A673 (cell line): ENCODE results near the gene GJA5. TPM values are rescaled to one million over a fixed set of nuclear protein-coding genes. Genes with fewer than 3 reads are reported as not detected.

ENCODE experiments used
- BruUV-seq: library from RNA; stranded (reverse); fragments of 400-500 nt; replicated peaks from 2 replicates; lab custom pipeline; 2021; lab: Mats Ljungman, UMichigan
- CTCF ChIA-PET: fragments of 300-600 bp; sonication (Branson Sonifier 250); formaldehyde crosslinking; loops from one replicate; lab custom pipeline; 2022; ENCODE audit warnings: antibody characterized with exemption; lab: Charles Lee
- POLR2A ChIA-PET: fragments of 300-600 bp; sonication (Branson Sonifier 250); formaldehyde crosslinking; loops from one replicate; lab custom pipeline; 2022; ENCODE audit warnings: antibody characterized with exemption; ENCODE audit not compliant: low non-redundant PET; lab: Charles Lee
- DNase-seq: peaks from one replicate; pipeline ENCODE4 v3.0.0-alpha.2; 2015; ENCODE audit warnings: low spot score
- H3K27ac ChIP-seq: fragments of 200-600 bp; sonication (generic); 2 replicates; pipeline ENCODE4 v1.5.1; 2016; ENCODE audit warnings: mixed run types, low read depth, mild to moderate bottlenecking, mixed read lengths, antibody characterized with exemption, low read length; ENCODE audit not compliant: poor library complexity, severe bottlenecking
- H3K27me3 ChIP-seq: fragments of 200-600 bp; sonication (generic); replicated peaks from 2 replicates; pipeline ENCODE4 v1.6.1; 2017; ENCODE audit warnings: mixed run types, low read depth, mild to moderate bottlenecking, mixed read lengths, antibody characterized with exemption, low read length; ENCODE audit not compliant: insufficient read depth, poor library complexity
- H3K36me3 ChIP-seq: fragments of 200-600 bp; sonication (generic); 2 replicates; pipeline ENCODE4 v1.6.1; 2016; ENCODE audit warnings: mixed run types, mild to moderate bottlenecking, mixed read lengths, antibody characterized with exemption, low read length; ENCODE audit not compliant: insufficient read depth, poor library complexity, severe bottlenecking
- H3K4me1 ChIP-seq: fragments of 200-600 bp; sonication (generic); 2 replicates; pipeline ENCODE4 v1.6.1; 2017; ENCODE audit warnings: mixed run types, mild to moderate bottlenecking, mixed read lengths, antibody characterized with exemption, low read length; ENCODE audit not compliant: insufficient read depth, poor library complexity, severe bottlenecking
- H3K4me3 ChIP-seq: fragments of 200-600 bp; sonication (generic); 2 replicates; pipeline ENCODE4 v1.5.1; 2016; ENCODE audit warnings: low read depth, mixed run types, mild to moderate bottlenecking, mixed read lengths, low read length; ENCODE audit not compliant: poor library complexity, severe bottlenecking
- H3K9me3 ChIP-seq: fragments of 200-600 bp; sonication (generic); 2 replicates; pipeline ENCODE4 v1.6.1; 2016; ENCODE audit warnings: mixed run types, low read depth, mild to moderate bottlenecking, mixed read lengths, antibody characterized with exemption, low read length; ENCODE audit not compliant: poor library complexity, severe bottlenecking
- CTCF ChIP-seq: fragments of 300-800, 200-600 bp; sonication (generic); conservative IDR thresholded peaks from 2 replicates; pipeline ENCODE4 v1.5.1; 2017; ENCODE audit warnings: low read depth, mild to moderate bottlenecking, antibody characterized with exemption, low read length, moderate library complexity, mixed read lengths
- EZH2 ChIP-seq: fragments of 200-600 bp; sonication (generic); IDR thresholded peaks from 2 replicates; pipeline ENCODE4 v1.6.1; 2017; ENCODE audit warnings: borderline replicate concordance, low read depth, mild to moderate bottlenecking, mixed read lengths, antibody characterized with exemption, low read length; ENCODE audit not compliant: poor library complexity, severe bottlenecking
- intact Hi-C: fragments of 100-400 bp; cut with micrococcal nuclease; formaldehyde crosslinking; loops from one replicate; pipeline ENCODE4 v1.10.0; 2022; ENCODE audit not compliant: unreplicated experiment
- total RNA-seq: library from RNA; stranded (reverse); gene quantifications from 2 replicates; pipeline ENCODE4 v1.2.3, GENCODE V29; 2021

Gene GJA5
- total RNA-seq, 1 experiment from 2014 or later, result not detected

- no peaks in the 10 kb centered on the region for H3K27me3 ChIP-seq
- H3K4me1 ChIP-seq, result peaks cover 5% of the 10 kb centered on the region
- no peak overlapping the region for H3K27ac ChIP-seq
- POLR2A ChIA-PET, result no interaction called here
- DNase-seq, result no peak
- no peak overlapping the region for H3K4me3 ChIP-seq
- no peak for TF ChIP-seq EZH2
- no peak for TF ChIP-seq CTCF
- no TSS peak for BruUV-seq
- no peaks in the 10 kb centered on the region for H3K36me3 ChIP-seq
- CTCF ChIA-PET, result no interaction called here
- intact Hi-C loops, result loop anchor here (5.0 to 10.0 kb wide), 2 partner anchors 47 to 64 kb away; no protein-coding TSS in a partner anchor
- no peaks in the 10 kb centered on the region for H3K9me3 ChIP-seq
These were observed 8.7 kb upstream of the GJA5 start for GRCh38 chr1:147769106-147769505.

DNA sequence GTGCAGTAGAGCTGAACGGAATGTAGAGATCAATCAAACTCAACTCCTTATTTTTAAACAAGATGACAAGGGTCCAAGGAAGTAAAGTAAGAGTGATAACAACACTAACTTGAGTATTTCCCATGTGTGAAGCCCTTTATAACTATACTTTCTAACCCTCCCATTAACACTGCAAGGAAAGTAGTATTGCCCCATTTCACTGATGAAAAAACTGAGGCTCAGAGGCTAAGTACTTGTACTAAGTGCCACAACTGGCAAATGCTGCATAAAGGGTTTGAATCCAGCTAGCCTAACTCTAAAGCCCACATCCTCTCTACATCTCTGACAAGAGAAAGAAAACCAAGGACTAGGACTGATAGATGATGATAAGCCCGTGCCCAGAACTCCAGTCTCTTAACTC, 8.2 kb upstream of the GJA5 start:
- Histone ChIP-seq H3K36me3 (no peaks in the 10 kb centered on the region), H3K27me3 (no peaks in the 10 kb centered on the region), H3K27ac (no peak overlapping the region), H3K9me3 (no peaks in the 10 kb centered on the region), H3K4me3 (no peak overlapping the region), H3K4me1 (peaks cover 5% of the 10 kb centered on the region)
- intact Hi-C loops, result loop anchor here (5.0 to 10.0 kb wide), 2 partner anchors 46 to 64 kb away; no protein-coding TSS in a partner anchor
- TF ChIP-seq CTCF, result no peak
- TF ChIP-seq EZH2, result no peak
- ChIA-PET CTCF (no interaction called here), POLR2A (no interaction called here)
- no peak for DNase-seq
- no TSS peak for BruUV-seq

- intact Hi-C loops, result loop anchor here (5.0 to 10.0 kb wide), 2 partner anchors 46 to 63 kb away; no protein-coding TSS in a partner anchor
- POLR2A ChIA-PET, result no interaction called here
- Histone ChIP-seq H3K4me3 (no peak overlapping the region), H3K9me3 (no peaks in the 10 kb centered on the region), H3K27me3 (no peaks in the 10 kb centered on the region), H3K4me1 (peaks cover 3% of the 10 kb centered on the region), H3K36me3 (no peaks in the 10 kb centered on the region), H3K27ac (no peak overlapping the region)
- CTCF ChIA-PET, result no interaction called here
- BruUV-seq, result no TSS peak
- TF ChIP-seq EZH2 (no peak), CTCF (no peak)
- DNase-seq, result no peak
These were observed 7.7 kb upstream of the GJA5 start for GRCh38 chr1:147768101-147768500.
